IMR-90 (cell line): ENCODE results near the gene XPR1. TPM values are rescaled to one million over a fixed set of nuclear protein-coding genes. Genes with fewer than 3 reads are reported as not detected.

Source experiments
- ATAC-seq: fragments of 200-7000 bp; cut with Tn5 transposase; 2 replicates; pipeline ENCODE4 v1.9.1; 2020; ENCODE audit warnings: low read depth, mild to moderate bottlenecking, moderate library complexity
- BruUV-seq: library from RNA; stranded (reverse); fragments of 400-500 nt; replicated peaks from 2 replicates; lab custom pipeline; 2021; lab: Mats Ljungman, UMichigan
- CTCF ChIA-PET: fragments of 300-600 bp; formaldehyde crosslinking; extraction: SDS; loops from one replicate; lab custom pipeline; 2021; ENCODE audit warnings: antibody characterized with exemption; lab: Yijun Ruan, JAX
- POLR2A ChIA-PET: fragments of 300-600 bp; sonication (Branson Sonifier 250); formaldehyde crosslinking; loops from one replicate; lab custom pipeline; 2022; ENCODE audit warnings: antibody characterized with exemption; ENCODE audit not compliant: unreplicated experiment; lab: Charles Lee
- DNase-seq: peaks from one replicate; pipeline ENCODE4 v3.0.0; 2013
- H2AFZ ChIP-seq: replicated peaks from 2 replicates; pipeline ENCODE3; 2013; ENCODE audit warnings: low read length, mild to moderate bottlenecking; ENCODE audit not compliant: poor library complexity
- H2AK5ac ChIP-seq: 2 replicates; pipeline ENCODE4 v1.6.1; 2013; ENCODE audit warnings: low read depth, low read length, inconsistent platforms
- H2AK9ac ChIP-seq: replicated peaks from 2 replicates; pipeline ENCODE3; 2013; ENCODE audit warnings: mild to moderate bottlenecking, low read depth, low read length, moderate library complexity; ENCODE audit not compliant: poor library complexity
- H2BK120ac ChIP-seq: 2 replicates; pipeline ENCODE4 v1.6.1; 2013; ENCODE audit warnings: low read depth, low read length, inconsistent platforms
- H2BK15ac ChIP-seq: 3 replicates; pipeline ENCODE4 v1.6.1; 2013; ENCODE audit warnings: low read depth, low read length, inconsistent platforms
- H2BK20ac ChIP-seq: 2 replicates; pipeline ENCODE4 v1.6.1; 2013; ENCODE audit warnings: low read depth, mild to moderate bottlenecking, inconsistent platforms, low read length, moderate library complexity
- H2BK5ac ChIP-seq: 2 replicates; pipeline ENCODE4 v1.6.1; 2013; ENCODE audit warnings: mild to moderate bottlenecking, low read depth, low read length, inconsistent platforms; ENCODE audit not compliant: poor library complexity, severe bottlenecking
- H3K14ac ChIP-seq: replicated peaks from 2 replicates; pipeline ENCODE4 v1.6.1; 2013; ENCODE audit warnings: low read depth, low read length, inconsistent platforms
- H3K18ac ChIP-seq: 2 replicates; pipeline ENCODE4 v1.6.1; 2013; ENCODE audit warnings: low read depth, low read length, control low read depth
- H3K23ac ChIP-seq: 2 replicates; pipeline ENCODE4 v1.6.1; 2013; ENCODE audit warnings: low read depth, low read length, inconsistent platforms
- H3K27ac ChIP-seq: 2 replicates; pipeline ENCODE4 v1.5.1; 2013; ENCODE audit warnings: mild to moderate bottlenecking, control low read depth, low read length; ENCODE audit not compliant: insufficient read depth
- H3K27me3 ChIP-seq: 2 replicates; pipeline ENCODE4 v1.6.1; 2013; ENCODE audit warnings: low read length; ENCODE audit not compliant: control insufficient read depth, insufficient read depth
- H3K36me3 ChIP-seq: 2 replicates; pipeline ENCODE4 v1.6.1; 2013; ENCODE audit warnings: low read length, mixed read lengths; ENCODE audit not compliant: control insufficient read depth, insufficient read depth
- H3K4ac ChIP-seq: 2 replicates; pipeline ENCODE4 v1.6.1; 2013; ENCODE audit warnings: low read depth, low read length, inconsistent platforms
- H3K4me1 ChIP-seq: 2 replicates; pipeline ENCODE4 v1.6.1; 2013; ENCODE audit warnings: low read length, mixed read lengths; ENCODE audit not compliant: control insufficient read depth, insufficient read depth
- H3K4me2 ChIP-seq: 2 replicates; pipeline ENCODE4 v1.6.1; 2013; ENCODE audit warnings: low read depth, mild to moderate bottlenecking, control low read depth, low read length, moderate library complexity
- H3K4me3 ChIP-seq: 2 replicates; pipeline ENCODE4 v1.5.1; 2013; ENCODE audit warnings: low read depth, mild to moderate bottlenecking, control low read depth, low read length, moderate library complexity; ENCODE audit not compliant: insufficient read depth
- H3K56ac ChIP-seq: 2 replicates; pipeline ENCODE4 v1.6.1; 2013; ENCODE audit warnings: low read length, inconsistent platforms; ENCODE audit not compliant: insufficient read depth; ENCODE audit errors: extremely low read depth
- H3K79me1 ChIP-seq, 2 experiments: 2 replicates each; pipeline ENCODE4 v1.6.1; 2013; ENCODE audit warnings: low read length in 2 of 2, inconsistent platforms in 1 of 2, low read depth in 1 of 2
- H3K9ac ChIP-seq: 2 replicates; pipeline ENCODE4 v1.6.1; 2013; ENCODE audit warnings: low read depth, low read length, control low read depth
- H3K9me1 ChIP-seq: 2 replicates; pipeline ENCODE4 v1.6.1; 2013; ENCODE audit warnings: low read length, inconsistent platforms; ENCODE audit not compliant: insufficient read depth
- H3K9me3 ChIP-seq: 2 replicates; pipeline ENCODE4 v1.6.1; 2013; ENCODE audit warnings: low read length; ENCODE audit not compliant: control insufficient read depth, insufficient read depth
- H4K20me1 ChIP-seq: 2 replicates; pipeline ENCODE4 v1.6.1; 2013; ENCODE audit warnings: low read length, inconsistent platforms; ENCODE audit not compliant: insufficient read depth
- H4K5ac ChIP-seq: 2 replicates; pipeline ENCODE4 v1.6.1; 2013; ENCODE audit warnings: mild to moderate bottlenecking, low read depth, low read length, control low read depth
- H4K8ac ChIP-seq, 2 experiments: 2 replicates each; pipeline ENCODE4 v1.6.1; 2013; ENCODE audit warnings: low read depth in 2 of 2, low read length in 2 of 2, control low read depth in 1 of 2, inconsistent platforms in 1 of 2
- H4K91ac ChIP-seq: 2 replicates; pipeline ENCODE4 v1.6.1; 2013; ENCODE audit warnings: low read depth, low read length, inconsistent platforms; ENCODE audit not compliant: insufficient read depth
- CEBPB ChIP-seq: IDR thresholded peaks from 2 replicates; pipeline ENCODE4 v1.6.1; 2012; ENCODE audit warnings: low read depth, low read length, improper control_type of control experiment
- CHD1 ChIP-seq: IDR thresholded peaks from 2 replicates; pipeline ENCODE4 v1.6.1; 2012; ENCODE audit warnings: low read depth, low read length, improper control_type of control experiment
- CTCF ChIP-seq: conservative IDR thresholded peaks from 2 replicates; pipeline ENCODE4 v1.5.1; 2012; ENCODE audit warnings: mild to moderate bottlenecking, low read depth, low read length, improper control_type of control experiment
- ELK1 ChIP-seq: fragments of 150-350 bp; IDR thresholded peaks from 2 replicates; pipeline ENCODE4 v1.6.1; 2016; ENCODE audit warnings: low read depth, mild to moderate bottlenecking, low read length, moderate library complexity, borderline replicate concordance
- FOS ChIP-seq: fragments of 150-350 bp; IDR thresholded peaks from 2 replicates; pipeline ENCODE4 v1.6.1; 2016; ENCODE audit warnings: low read depth, low read length
- MAFK ChIP-seq: IDR thresholded peaks from 2 replicates; pipeline ENCODE4 v1.6.1; 2012; ENCODE audit warnings: low read depth, low read length, improper control_type of control experiment
- MAZ ChIP-seq: IDR thresholded peaks from 2 replicates; pipeline ENCODE4 v1.6.1; 2012; ENCODE audit warnings: low read depth, mild to moderate bottlenecking, low read length, improper control_type of control experiment, moderate library complexity, borderline replicate concordance
- MXI1 ChIP-seq: IDR thresholded peaks from 2 replicates; pipeline ENCODE4 v1.6.1; 2012; ENCODE audit warnings: low read depth, mild to moderate bottlenecking, low read length, moderate library complexity, borderline replicate concordance
- NFE2L2 ChIP-seq: fragments of 150-350 bp; IDR thresholded peaks from 2 replicates; pipeline ENCODE4 v1.6.1; 2016; ENCODE audit warnings: low read depth, mild to moderate bottlenecking, low read length
- POLR2A ChIP-seq: IDR thresholded peaks from 2 replicates; pipeline ENCODE4 v1.6.1; 2012; ENCODE audit warnings: mild to moderate bottlenecking, low read depth, low read length
- RCOR1 ChIP-seq: IDR thresholded peaks from 2 replicates; pipeline ENCODE4 v1.6.1; 2012; ENCODE audit warnings: mild to moderate bottlenecking, low read length, improper control_type of control experiment; ENCODE audit not compliant: insufficient replicate concordance
- SMC3 ChIP-seq: fragments of 150-350 bp; IDR thresholded peaks from 2 replicates; pipeline ENCODE4 v1.6.1; 2016; ENCODE audit warnings: low read depth, mild to moderate bottlenecking, antibody characterized with exemption, low read length, moderate library complexity
- USF2 ChIP-seq: fragments of 150-350 bp; IDR thresholded peaks from 2 replicates; pipeline ENCODE4 v1.6.1; 2017; ENCODE audit warnings: mild to moderate bottlenecking, antibody characterized with exemption, low read length, low read depth
- WGBS, 2 experiments: methylation state at CpG; one replicate each; pipeline versions ENCODE4 v1.1.5 to v1.1.7; 2013; ENCODE audit warnings: missing lambda C conversion rate in 2 of 2; ENCODE audit not compliant: insufficient read length in 1 of 2; ENCODE audit errors: extremely low coverage in 2 of 2; 5-methylcytosine and 5-hydroxymethylcytosine counted together
- dilution Hi-C: fragments of 300-500 bp; cut with HindIII; formaldehyde crosslinking; loops from one replicate; pipeline ENCODE4 v1.14.3; 2018; ENCODE audit warnings: low sequenced_read_pairs; ENCODE audit not compliant: unreplicated experiment
- in situ Hi-C: fragments of 300-500 bp; cut with MboI; formaldehyde crosslinking; loops from 3 replicates; pipeline ENCODE4 v1.14.3; 2019; ENCODE audit warnings: low sequenced_read_pairs, inconsistent platforms, mixed read lengths
- intact Hi-C: fragments of 100-400 bp; cut with micrococcal nuclease; formaldehyde crosslinking; loops from 2 replicates; pipeline ENCODE4 v1.10.0; 2022
- polyA plus RNA-seq, 3 experiments: library from polyadenylated mRNA; depleted of rRNA; stranded (reverse); fragments of >200 nt; gene quantifications; 2 replicates each; pipeline ENCODE4 v1.2.3, GENCODE V29; 2012; ENCODE audit warnings: low replicate concordance in 1 of 3
- total RNA-seq: library from RNA; depleted of rRNA; stranded (reverse); fragments of >200 nt; gene quantifications from 2 replicates; pipeline ENCODE4 v1.2.3, GENCODE V29; 2012

Gene XPR1
- total and polyA plus RNA-seq, 2 of the 4 experiments (the other 2 are of a cell fraction), result 11.8 to 25.1 TPM

- Histone ChIP-seq H4K8ac (no peak overlapping the region), H4K20me1 (peaks cover 9% of the 10 kb centered on the region; the same call in 1 of the 2 replicates), H3K9me1 (0 out of 2 replicates have a peak, but pooled peaks cover 10% of the 10 kb centered on the region), H3K79me1 (peaks cover 0 to 2% of the 10 kb centered on the region in 2 experiments; a peak in 1 of 4 replicates), H3K27ac (peak overlapping the region; percentile 38; the same call in 1 of the 2 replicates), H3K27me3 (no peaks in the 10 kb centered on the region), H3K23ac (peak overlapping the region; percentile 24; the same call in 1 of the 2 replicates), H3K4me1 (peaks cover 16% of the 10 kb centered on the region), H3K36me3 (peaks cover 10% of the 10 kb centered on the region; the same call in 1 of the 2 replicates), H3K18ac (no peak overlapping the region; the same call in 1 of the 2 replicates), H3K56ac (no peak overlapping the region), H3K4ac (no peak overlapping the region), H3K9me3 (no peaks in the 10 kb centered on the region), H2AK9ac (peak overlapping the region; percentile 73), H3K9ac (0 out of 2 replicates have a peak overlapping the region, but pooled peaks have one; percentile 8), H4K91ac (no peak overlapping the region), H4K5ac (no peak overlapping the region), H3K4me3 (no peak overlapping the region), H3K4me2 (peak overlapping the region; percentile 25; the same call in 1 of the 2 replicates), H2BK5ac (no peak overlapping the region), H2BK15ac (no peak overlapping the region), H2BK20ac (no peak overlapping the region), H2AK5ac (no peak overlapping the region; the same call in 1 of the 2 replicates), H2BK120ac (no peak overlapping the region), H2AFZ (peak overlapping the region; percentile 75), H3K14ac (no peak overlapping the region; the same call in 1 of the 2 replicates)
- peak; percentile 43 for DNase-seq
- dilution Hi-C loops, result no loop called here
- BruUV-seq, result no TSS peak
- CTCF ChIA-PET, result interaction anchor here (0.5 to 1.0 kb wide), 5 partner anchors 17 to 457 kb away, joined by 3 to 6 read pairs (median 3); no protein-coding TSS in a partner anchor
- intact Hi-C loops, result no loop called here
- POLR2A ChIA-PET, result no interaction called here
- peak; percentile 81 for ATAC-seq
- in situ Hi-C loops, result no loop called here
- 14% methylated on average over 5 of the region's 14 CpGs; no CpG with 5 or more reads in 1 of the 2 experiments for whole genome bisulfite sequencing, 2 experiments
- TF ChIP-seq FOS, result no peak
- TF ChIP-seq MXI1, result no peak
- no peak for TF ChIP-seq SMC3
- TF ChIP-seq CTCF, result no peak
- no peak for TF ChIP-seq ELK1
- no peak for TF ChIP-seq RCOR1
- no peak for TF ChIP-seq NFE2L2
- TF ChIP-seq CEBPB, result no peak
- no peak for TF ChIP-seq USF2
- no peak for TF ChIP-seq CHD1
- no peak for TF ChIP-seq POLR2A
- TF ChIP-seq MAZ, result no peak
- TF ChIP-seq MAFK, result no peak
Observed at GRCh38 chr1:180926164-180926981, 294.6 kb downstream of the XPR1 start.
